AG09319 (cell line): Measurements from ENCODE around the gene TYRO3.

Experiments used
- DNase-seq: peaks from one replicate; pipeline ENCODE4 v3.0.0-alpha.2; 2010; ENCODE audit warnings: low read depth; ENCODE audit errors: extremely low read depth
- TF ChIP-seq, protein P1 (sequence below): IDR thresholded peaks from 2 replicates; pipeline ENCODE4 v1.5.1; 2011; ENCODE audit warnings: low read depth, mild to moderate bottlenecking, inconsistent platforms, low read length, moderate library complexity

Gene TYRO3

DNA sequence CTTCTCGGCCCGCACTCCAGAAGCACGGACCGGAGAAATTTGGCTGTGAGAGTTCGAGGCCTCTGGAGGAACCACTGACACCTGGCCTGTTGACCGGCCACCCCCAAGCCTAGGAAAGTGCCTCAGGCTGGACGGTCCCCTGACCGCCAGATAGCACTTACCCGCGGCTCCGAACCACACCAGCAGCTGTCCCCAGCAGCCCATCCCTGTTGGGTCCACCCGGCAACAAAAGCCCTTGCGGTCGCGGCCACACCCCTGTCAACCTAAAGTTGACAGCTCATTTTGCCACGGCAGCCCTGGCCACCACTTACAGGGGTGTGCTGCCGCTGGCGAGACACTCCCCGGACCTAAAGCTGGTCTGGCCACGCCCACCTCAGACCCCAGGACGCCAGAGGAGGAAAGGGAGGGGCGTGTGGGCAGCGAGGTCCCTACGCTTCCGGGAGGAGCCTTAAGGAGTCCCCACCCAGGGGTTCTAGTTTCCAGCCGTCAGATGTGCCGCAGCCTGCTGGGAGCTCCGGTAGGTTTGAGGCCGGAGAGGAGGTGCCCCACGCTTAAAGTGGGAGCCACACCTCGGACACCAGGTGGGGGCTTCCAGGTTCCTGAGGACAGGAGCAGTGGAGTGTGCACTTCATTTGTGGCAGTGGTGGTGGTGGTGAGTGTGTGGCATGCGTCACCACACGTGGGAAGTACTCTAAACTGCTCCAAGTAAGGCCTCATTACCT is 45.3 kb upstream of the TYRO3 start, which contains the start of gene LTK:
Gene LTK, minus strand, starts transcription at position 322 of the 722 bp plus-strand sequence. Its CDS starts 118 bp downstream, at position 204.
- DNase-seq = no peak
- TF ChIP-seq, protein P1, sequence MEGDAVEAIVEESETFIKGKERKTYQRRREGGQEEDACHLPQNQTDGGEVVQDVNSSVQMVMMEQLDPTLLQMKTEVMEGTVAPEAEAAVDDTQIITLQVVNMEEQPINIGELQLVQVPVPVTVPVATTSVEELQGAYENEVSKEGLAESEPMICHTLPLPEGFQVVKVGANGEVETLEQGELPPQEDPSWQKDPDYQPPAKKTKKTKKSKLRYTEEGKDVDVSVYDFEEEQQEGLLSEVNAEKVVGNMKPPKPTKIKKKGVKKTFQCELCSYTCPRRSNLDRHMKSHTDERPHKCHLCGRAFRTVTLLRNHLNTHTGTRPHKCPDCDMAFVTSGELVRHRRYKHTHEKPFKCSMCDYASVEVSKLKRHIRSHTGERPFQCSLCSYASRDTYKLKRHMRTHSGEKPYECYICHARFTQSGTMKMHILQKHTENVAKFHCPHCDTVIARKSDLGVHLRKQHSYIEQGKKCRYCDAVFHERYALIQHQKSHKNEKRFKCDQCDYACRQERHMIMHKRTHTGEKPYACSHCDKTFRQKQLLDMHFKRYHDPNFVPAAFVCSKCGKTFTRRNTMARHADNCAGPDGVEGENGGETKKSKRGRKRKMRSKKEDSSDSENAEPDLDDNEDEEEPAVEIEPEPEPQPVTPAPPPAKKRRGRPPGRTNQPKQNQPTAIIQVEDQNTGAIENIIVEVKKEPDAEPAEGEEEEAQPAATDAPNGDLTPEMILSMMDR = no peak

DNA sequence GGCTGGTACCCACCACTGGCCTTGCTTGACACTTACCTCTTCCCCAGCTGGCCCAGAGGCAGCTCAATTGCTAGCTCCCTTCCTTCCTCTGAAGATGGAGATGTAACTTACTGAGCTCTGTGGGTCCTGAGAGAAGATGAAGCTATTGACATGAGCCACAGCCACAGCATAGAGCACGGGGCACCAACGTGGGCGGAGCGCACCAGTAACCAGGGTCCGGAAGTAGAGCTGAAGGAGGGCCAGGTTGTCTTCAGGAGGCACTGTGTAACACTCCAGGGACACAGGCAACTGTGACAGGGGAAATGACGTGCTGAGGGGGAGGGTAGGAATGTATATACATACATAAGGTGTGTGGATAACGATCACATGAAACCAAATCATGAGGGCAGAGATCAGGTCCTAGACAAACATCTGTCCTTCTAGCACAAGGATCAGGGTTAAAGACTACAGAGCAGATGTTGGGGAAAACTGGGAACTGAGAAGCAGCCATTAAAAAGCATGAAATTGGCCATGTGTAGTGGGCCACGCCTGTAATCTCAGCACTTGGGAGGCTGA is 41.0 kb upstream of the TYRO3 start:
- TF ChIP-seq, protein P1 = no peak
- DNase-seq = no peak

GRCh38 chr15:41520636-41521035 is 38.4 kb upstream of the TYRO3 start:
- DNase-seq = no peak
- TF ChIP-seq, protein P1 = no peak

DNA sequence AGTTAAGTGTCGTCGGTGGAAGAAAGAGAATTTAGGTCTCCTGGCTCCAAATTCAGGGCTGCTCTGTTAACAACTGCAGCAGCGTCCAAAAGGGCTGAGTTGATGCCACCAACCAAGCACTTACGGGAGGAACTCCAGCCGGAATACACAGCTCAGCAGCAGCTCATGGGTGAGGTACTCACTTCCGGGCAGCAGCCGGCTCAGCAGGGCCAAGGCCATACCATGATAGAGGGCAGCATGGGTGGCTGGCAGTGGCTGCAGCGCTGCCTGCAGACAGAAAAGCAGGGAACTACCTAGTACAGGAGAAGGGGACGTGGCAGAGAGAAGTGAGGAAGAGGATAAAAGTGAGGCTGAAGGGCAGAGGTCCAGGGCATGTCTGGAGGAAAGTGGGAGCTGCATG is 37.4 kb upstream of the TYRO3 start:
- DNase-seq = no peak
- TF ChIP-seq, protein P1 = no peak

- no peak for DNase-seq
- TF ChIP-seq, protein P1 = no peak
Measured at GRCh38 chr15:41523097-41523496, 35.9 kb upstream of the TYRO3 start.

DNA sequence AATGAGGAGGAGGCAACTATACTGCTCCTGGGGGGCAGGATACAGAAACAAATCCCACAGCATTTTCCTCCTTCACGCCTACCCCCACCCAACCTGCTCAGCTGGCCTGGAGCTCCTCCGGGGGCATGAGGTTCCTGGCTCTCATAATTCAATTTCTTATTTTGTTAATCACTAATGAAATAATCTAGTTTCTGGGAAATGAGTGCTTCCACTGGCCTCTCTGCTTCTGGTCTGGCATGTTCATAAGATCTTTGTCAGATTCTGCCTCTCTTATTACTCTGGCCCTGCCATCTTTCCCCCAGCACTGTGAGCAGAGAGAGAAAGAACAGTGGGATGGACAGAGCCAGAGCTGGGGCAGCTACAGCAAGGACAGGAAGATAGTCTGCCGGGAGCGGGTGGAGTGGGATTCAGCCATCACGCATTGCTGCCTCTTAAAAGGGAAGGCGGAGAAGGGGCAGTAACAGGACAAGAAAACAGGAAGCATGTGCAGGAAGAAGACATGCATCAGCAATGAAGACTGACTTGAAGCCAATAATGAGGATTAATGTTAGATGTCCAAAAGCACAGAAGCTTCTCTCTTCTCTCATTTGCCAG is 28.6 kb upstream of the TYRO3 start:
- TF ChIP-seq, protein P1 = no peak

GRCh38 chr15:41535544-41535943 is 23.5 kb upstream of the TYRO3 start:
- DNase-seq = no peak
- TF ChIP-seq, protein P1 = no peak

More for the DNA sequence above, 28.6 kb upstream of the TYRO3 start:
- DNase-seq = no peak
